ENCODE data around the gene RNH1.

DNA sequence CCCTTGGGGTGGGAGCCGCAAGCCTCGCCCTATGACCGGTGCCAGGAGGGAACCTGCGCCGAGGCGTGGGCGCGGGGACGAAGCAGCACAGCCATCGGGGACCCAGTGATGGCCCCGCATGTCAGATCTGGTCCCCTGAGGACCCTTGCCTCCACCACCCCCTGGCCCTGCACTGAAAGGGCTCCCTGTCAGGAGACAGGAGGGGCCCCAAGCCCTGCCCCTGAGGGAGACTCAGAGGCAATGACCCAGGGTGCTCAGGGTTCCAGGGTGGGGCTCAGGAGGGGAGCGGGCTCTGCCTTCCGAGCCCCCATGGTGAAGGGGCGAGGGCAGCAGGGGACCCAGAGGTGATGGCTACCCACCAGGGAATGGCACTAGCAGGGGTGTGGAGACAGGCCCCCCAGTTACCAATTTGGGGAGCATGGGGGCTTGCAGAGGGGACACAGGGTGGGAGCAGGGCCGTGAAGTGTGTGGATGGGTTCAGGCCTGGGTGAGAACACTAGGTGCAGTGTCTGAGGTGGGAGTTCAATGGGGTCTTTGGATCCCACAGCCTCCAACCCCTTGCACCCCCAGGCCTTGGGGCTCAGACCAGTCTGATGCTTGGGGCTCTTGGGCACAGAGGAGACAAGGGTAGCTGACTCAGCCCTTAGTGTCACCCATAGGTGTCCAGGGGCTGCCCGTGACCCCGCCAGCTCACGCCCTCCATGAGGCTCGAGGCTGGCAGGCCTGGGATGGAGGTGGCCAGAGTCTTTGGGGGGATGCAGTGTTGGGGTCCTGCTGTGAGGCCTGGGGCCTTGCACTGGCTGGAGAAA lies 30.8 kb upstream of the RNH1 start:
- TF ChIP-seq EZH2 (IDR thresholded peaks at IDR 0.05), result no peak
- TF ChIP-seq POLR2AphosphoS5 (IDR thresholded peaks at IDR 0.05; ENCODE audit: borderline replicate concordance, low read depth, low read length), result no peak

Measured in SK-N-MC (cell line).